Uterus (tissue), 4 donors: ENCODE results near the gene DENND5B. TPM values are rescaled to one million over a fixed set of nuclear protein-coding genes. Genes with fewer than 3 reads are reported as not detected.
"Not testable (repeated sequence)": the region's sequence is repeated elsewhere in the genome, so short reads cannot be mapped to it uniquely, and the experiment has no call there.

Experiments used
- DNase-seq, 2 donors: peaks; one replicate each; pipeline ENCODE4 v3.0.0-alpha.2; 2019 to 2020
- H3K27ac ChIP-seq, 2 donors: fragments of 200-600 bp; sonication (generic); 1 replicate in 1 of 2; 2 replicates in 1 of 2; pipeline ENCODE4 v1.5.1; 2016 to 2018
- H3K27me3 ChIP-seq, 2 donors: fragments of 200-600 bp; sonication (generic); one replicate each; pipeline ENCODE4 v1.5.1; 2018 to 2019; ENCODE audit warnings: control low read depth in 1 of 2
- H3K36me3 ChIP-seq, 2 donors: fragments of 200-600 bp; sonication (generic); one replicate each; pipeline ENCODE4 v1.5.1; 2019; ENCODE audit warnings: control low read depth in 1 of 2
- H3K4me1 ChIP-seq, 2 donors: fragments of 200-600 bp; sonication (generic); one replicate each; pipeline ENCODE4 v1.5.1; 2018 to 2019; ENCODE audit warnings: control low read depth in 1 of 2
- H3K4me3 ChIP-seq, 2 donors: fragments of 200-600 bp; sonication (generic); 1 replicate in 1 of 2; 2 replicates in 1 of 2; pipeline ENCODE4 v1.5.1; 2018 to 2019; ENCODE audit warnings: mild to moderate bottlenecking in 1 of 2
- H3K9me3 ChIP-seq, 2 donors: fragments of 200-600 bp; sonication (generic); one replicate each; pipeline ENCODE4 v1.5.1; 2019; ENCODE audit warnings: control low read depth in 1 of 2
- POLR2A ChIP-seq, 2 donors: fragments of 450-650 bp; IDR thresholded peaks; one replicate each; pipeline ENCODE4 v1.6.1; 2016; ENCODE audit warnings: antibody characterized with exemption in 2 of 2, mild to moderate bottlenecking in 1 of 2, moderate library complexity in 1 of 2
- intact Hi-C: fragments of 100-400 bp; cut with DNase I; formaldehyde crosslinking; loops from one replicate; pipeline ENCODE4 v1.15.1; 2023; ENCODE audit warnings: low total_unique reads
- total RNA-seq, 4 donors: library from RNA; depleted of rRNA in 3 of 4; stranded (reverse); fragments of >200 nt in 3 of 4; gene quantifications; one replicate each; pipeline versions ENCODE4 v1.1.0 to v1.2.4, GENCODE V29; 2014 to 2023
- TF ChIP-seq, protein P1 (sequence below), 4 experiments: fragments of 200-600 bp in 2 of 4; fragments of 450-650 bp in 2 of 4; sonication (generic) in 2 of 4; IDR thresholded peaks; one replicate each; pipeline ENCODE4 v1.5.1; 2016 to 2019; ENCODE audit warnings: antibody characterized with exemption in 4 of 4, mild to moderate bottlenecking in 2 of 4, moderate library complexity in 1 of 4
- donor health status: DM: yes; HTN: yes; CAD: no.

The DENND5B gene
- total RNA-seq, 4 donors from 2014 or later: 14.4 to 37.0 (median 26.5) TPM

DNA sequence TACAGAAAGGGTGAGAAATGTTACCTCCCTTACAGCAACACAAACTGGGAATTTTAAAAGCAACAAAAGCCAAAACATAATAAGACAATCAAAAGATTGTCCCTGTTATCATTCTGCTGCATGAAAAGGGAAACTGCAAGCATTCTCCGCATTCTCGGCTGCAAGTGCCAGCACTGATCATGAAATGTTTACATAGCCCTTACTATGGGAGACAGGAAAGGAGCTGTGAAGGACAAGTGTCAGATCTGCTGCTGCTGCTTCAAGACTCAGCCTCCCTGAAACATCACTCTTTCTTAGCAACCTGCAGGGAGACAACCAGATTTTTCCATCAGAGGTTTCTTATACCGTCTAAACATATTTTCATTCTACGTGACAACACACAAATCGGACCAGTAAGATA lies 20.1 kb downstream of the DENND5B start:
- no peaks in the 10 kb centered on the region for H3K27me3 ChIP-seq
- no peaks in the 10 kb centered on the region for H3K4me1 ChIP-seq
- H3K36me3 ChIP-seq: no peaks in the 10 kb centered on the region
- H3K27ac ChIP-seq: no peak overlapping the region
- no peak for TF ChIP-seq POLR2A (IDR thresholded peaks at IDR 0.05)
- TF ChIP-seq, protein P1, sequence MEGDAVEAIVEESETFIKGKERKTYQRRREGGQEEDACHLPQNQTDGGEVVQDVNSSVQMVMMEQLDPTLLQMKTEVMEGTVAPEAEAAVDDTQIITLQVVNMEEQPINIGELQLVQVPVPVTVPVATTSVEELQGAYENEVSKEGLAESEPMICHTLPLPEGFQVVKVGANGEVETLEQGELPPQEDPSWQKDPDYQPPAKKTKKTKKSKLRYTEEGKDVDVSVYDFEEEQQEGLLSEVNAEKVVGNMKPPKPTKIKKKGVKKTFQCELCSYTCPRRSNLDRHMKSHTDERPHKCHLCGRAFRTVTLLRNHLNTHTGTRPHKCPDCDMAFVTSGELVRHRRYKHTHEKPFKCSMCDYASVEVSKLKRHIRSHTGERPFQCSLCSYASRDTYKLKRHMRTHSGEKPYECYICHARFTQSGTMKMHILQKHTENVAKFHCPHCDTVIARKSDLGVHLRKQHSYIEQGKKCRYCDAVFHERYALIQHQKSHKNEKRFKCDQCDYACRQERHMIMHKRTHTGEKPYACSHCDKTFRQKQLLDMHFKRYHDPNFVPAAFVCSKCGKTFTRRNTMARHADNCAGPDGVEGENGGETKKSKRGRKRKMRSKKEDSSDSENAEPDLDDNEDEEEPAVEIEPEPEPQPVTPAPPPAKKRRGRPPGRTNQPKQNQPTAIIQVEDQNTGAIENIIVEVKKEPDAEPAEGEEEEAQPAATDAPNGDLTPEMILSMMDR (IDR thresholded peaks at IDR 0.05): no peak
- DNase-seq: no peak
- no peak overlapping the region for H3K4me3 ChIP-seq
- intact Hi-C loops: no loop called here
- no peaks in the 10 kb centered on the region for H3K9me3 ChIP-seq

DNA sequence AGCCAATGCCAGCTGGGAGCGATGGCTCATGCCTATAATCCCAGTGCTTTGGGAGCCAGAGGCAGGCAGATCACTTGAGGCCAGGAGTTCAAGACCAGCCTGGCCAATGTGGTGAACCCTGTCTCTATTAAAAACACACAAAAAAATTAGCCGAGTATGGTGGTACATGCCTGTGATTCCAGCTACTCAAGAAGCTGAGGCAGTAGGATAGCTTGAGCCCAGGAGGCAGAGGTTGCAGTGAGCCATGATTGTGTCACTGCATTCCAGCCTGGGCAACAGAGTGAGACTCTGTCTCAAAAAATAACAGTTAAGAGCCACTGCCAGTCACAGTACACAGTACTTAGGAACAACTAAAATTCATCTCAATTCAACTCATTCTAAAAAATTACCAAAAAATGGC lies 21.4 kb downstream of the DENND5B start:
- H3K27ac ChIP-seq, H3K4me1 ChIP-seq, H3K27me3 ChIP-seq, H3K9me3 ChIP-seq, H3K36me3 ChIP-seq, DNase-seq, H3K4me3 ChIP-seq, intact Hi-C loops: not testable (repeated sequence)

DNA sequence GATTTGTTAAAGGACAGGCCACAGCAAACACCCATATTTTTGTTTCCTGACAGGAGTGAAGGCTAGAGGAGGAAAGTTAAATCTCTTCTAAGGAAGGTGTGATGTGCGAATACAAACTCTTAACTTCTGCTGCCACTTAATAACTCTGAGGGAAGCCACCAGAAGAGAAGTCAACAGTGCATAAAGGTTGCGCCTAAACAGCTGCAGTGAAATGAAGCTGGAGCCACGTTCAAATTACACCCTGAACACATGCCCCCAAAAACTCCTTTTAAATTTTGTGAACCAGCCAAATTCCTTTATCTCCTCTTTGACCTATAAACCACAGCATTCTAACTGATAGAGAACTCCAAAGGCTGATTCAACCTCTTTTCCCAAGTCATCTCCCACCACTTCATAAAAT lies 22.4 kb downstream of the DENND5B start:
- H3K9me3 ChIP-seq: no peaks in the 10 kb centered on the region
- H3K36me3 ChIP-seq: no peaks in the 10 kb centered on the region
- no peak overlapping the region for H3K4me3 ChIP-seq
- no peaks in the 10 kb centered on the region for H3K4me1 ChIP-seq
- no peaks in the 10 kb centered on the region for H3K27me3 ChIP-seq
- no peak overlapping the region for H3K27ac ChIP-seq
- intact Hi-C loops: no loop called here
- DNase-seq: no peak
- TF ChIP-seq POLR2A (IDR thresholded peaks at IDR 0.05): no peak
- TF ChIP-seq, protein P1 (IDR thresholded peaks at IDR 0.05): no peak

DNA sequence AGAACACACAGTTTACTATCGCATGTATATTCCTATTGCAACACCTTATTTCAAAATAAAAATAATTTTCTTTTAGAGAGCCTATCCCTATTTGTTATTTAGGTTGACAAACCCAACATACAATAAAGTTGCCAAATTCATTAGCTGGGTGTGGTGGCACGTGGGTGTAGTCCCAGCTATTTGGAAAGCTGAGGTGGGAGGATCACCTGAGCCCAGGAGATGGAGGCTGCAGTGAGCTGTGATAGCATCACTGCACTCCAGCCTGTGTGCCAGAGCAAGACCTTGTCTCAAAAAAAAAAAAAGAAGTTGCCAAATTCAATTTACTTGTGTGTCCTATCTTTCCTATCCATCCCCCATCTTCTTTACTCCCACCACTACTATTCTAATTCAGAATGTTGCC lies 23.9 kb downstream of the DENND5B start:
- H3K27me3 ChIP-seq: no peaks in the 10 kb centered on the region
- no peak for DNase-seq

DNA sequence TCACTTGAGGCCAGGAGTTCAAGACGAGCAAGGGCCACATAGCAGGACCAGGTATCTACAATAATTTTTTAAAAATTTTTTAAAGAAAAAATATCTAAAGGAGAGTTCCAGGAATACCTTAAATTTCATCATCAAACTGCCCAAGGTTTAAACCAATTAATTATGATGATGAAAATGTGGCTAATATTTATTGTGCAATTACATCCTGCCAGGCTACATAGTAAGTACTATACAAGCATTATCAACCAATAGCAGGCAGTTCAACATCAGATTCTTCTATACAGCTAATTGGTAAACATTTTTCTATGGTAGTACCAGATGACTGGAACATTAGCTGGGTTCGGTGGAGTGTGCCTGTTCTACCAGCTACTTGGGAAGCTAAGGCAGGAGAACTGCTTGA lies 24.4 kb downstream of the DENND5B start:
- TF ChIP-seq, protein P1 (IDR thresholded peaks at IDR 0.05): no peak
- no peak for TF ChIP-seq POLR2A (IDR thresholded peaks at IDR 0.05)
- no peaks in the 10 kb centered on the region for H3K4me1 ChIP-seq
- DNase-seq: no peak
- H3K4me3 ChIP-seq: no peak overlapping the region
- intact Hi-C loops: no loop called here
- no peak overlapping the region for H3K27ac ChIP-seq
- no peaks in the 10 kb centered on the region for H3K36me3 ChIP-seq
- no peaks in the 10 kb centered on the region for H3K27me3 ChIP-seq
- no peaks in the 10 kb centered on the region for H3K9me3 ChIP-seq

More for the DNA sequence above, 23.9 kb downstream of the DENND5B start:
- Histone ChIP-seq H3K27ac (no peak overlapping the region), H3K9me3 (no peaks in the 10 kb centered on the region), H3K4me1 (no peaks in the 10 kb centered on the region), H3K36me3 (no peaks in the 10 kb centered on the region), H3K4me3 (no peak overlapping the region)
- intact Hi-C loops: no loop called here
- TF ChIP-seq POLR2A (IDR thresholded peaks at IDR 0.05): no peak
- TF ChIP-seq, protein P1 (IDR thresholded peaks at IDR 0.05): no peak
